Measurements from ENCODE around the gene DOCK8. TPM values are rescaled to one million over a fixed set of nuclear protein-coding genes. Genes with fewer than 3 reads are reported as not detected.

DOCK8 gene
- polyA plus RNA-seq, 2 of the 4 experiments (the other 2 are of a cell fraction): 0.27 to 0.68 TPM

- TF ChIP-seq HOXB13 (CRISPR knock-in tag; IDR thresholded peaks at IDR 0.05; ENCODE audit: low read depth): no peak
- TF ChIP-seq HDAC2 (IDR thresholded peaks at IDR 0.05): no peak
- no peak for TF ChIP-seq USF2 (IDR thresholded peaks at IDR 0.05)
- no peak for TF ChIP-seq NPAS2 (CRISPR knock-in tag; IDR thresholded peaks at IDR 0.05; ENCODE audit: borderline replicate concordance)
- TF ChIP-seq CTCF (IDR thresholded peaks at IDR 0.05): no peak
- no peak overlapping the region for H3K27ac ChIP-seq
- no peaks in the 10 kb centered on the region for H3K4me1 ChIP-seq
- DNase-seq (ENCODE audit: low read depth in 1 of 2, low spot score in 1 of 2) (no peak), ATAC-seq (no peak), FAIRE-seq (no peak)
- 81% methylated on average over 3 of the region's 3 CpGs for WGBS (ENCODE audit: missing lambda C conversion rate)
- H3K9me3 ChIP-seq: no peaks in the 10 kb centered on the region
- no peak overlapping the region for H3K4me3 ChIP-seq
- ChIA-PET CTCF (interaction anchor here (1.5 kb wide), 1 partner anchor 24 kb away, joined by 5 read pairs; the partner anchor contains the start of gene KANK1), POLR2A (no interaction called here)
- no peak overlapping the region for H3K4me2 ChIP-seq
These were observed 265.3 kb downstream of the DOCK8 start for GRCh38 chr9:479971-480350.

GRCh38 chr9:482739-483138 is 268.1 kb downstream of the DOCK8 start:
- FAIRE-seq (no peak), DNase-seq (ENCODE audit: low read depth in 1 of 2, low spot score in 1 of 2) (no peak), ATAC-seq (no peak)
- no peaks in the 10 kb centered on the region for H3K9me3 ChIP-seq
- H3K4me1 ChIP-seq: peaks cover 22% of the 10 kb centered on the region
- POLR2A ChIA-PET: no interaction called here
- CTCF ChIA-PET: interaction anchor here (1.0 kb wide), 1 partner anchor 27 kb away, joined by 3 read pairs; no protein-coding TSS in a partner anchor
- WGBS (ENCODE audit: missing lambda C conversion rate): 81% methylated on average over 7 of the region's 7 CpGs
- H3K4me2 ChIP-seq: no peak overlapping the region
- TF ChIP-seq KDM5A (IDR thresholded peaks at IDR 0.05) (no peak), HOXA7 (CRISPR knock-in tag; IDR thresholded peaks at IDR 0.05) (no peak), SMC3 (IDR thresholded peaks at IDR 0.05) (no peak), CHD2 (IDR thresholded peaks at IDR 0.05; ENCODE audit: low read length, partially characterized antibody) (no peak), MYC (IDR thresholded peaks at IDR 0.05; ENCODE audit: borderline replicate concordance, low read length) (no peak), RAD21 (conservative IDR thresholded peaks at IDR 0.05 in 1 of 2, IDR thresholded peaks at IDR 0.05 in 1 of 2) (no peak), KDM1A (IDR thresholded peaks at IDR 0.05; ENCODE audit: low read depth) (no peak), TFCP2L1 (CRISPR knock-in tag; IDR thresholded peaks at IDR 0.05) (no peak), HES2 (IDR thresholded peaks at IDR 0.05) (no peak), EP300 (IDR thresholded peaks at IDR 0.05) (no peak), REST (IDR thresholded peaks at IDR 0.05) (no peak), ESRRA (IDR thresholded peaks at IDR 0.05; ENCODE audit: borderline replicate concordance, low read length) (no peak), RNF2 (IDR thresholded peaks at IDR 0.05; ENCODE audit: borderline replicate concordance, low read depth) (no peak), HEYL (CRISPR knock-in tag; IDR thresholded peaks at IDR 0.05) (no peak), RFX5 (IDR thresholded peaks at IDR 0.05) (no peak)
- H3K4me3 ChIP-seq: no peak overlapping the region
- no peak overlapping the region for H3K27ac ChIP-seq
